CD1c-positive myeloid dendritic cell (primary cell): Measurements from ENCODE around the gene MARCKS.

Source experiments
- DNase-seq: peaks from one replicate; pipeline ENCODE4 v3.0.0-alpha.2; 2016; ENCODE audit errors: extremely low spot score

The MARCKS gene

GRCh38 chr6:113856625-113857555 is at the start of gene MARCKS:
TSS of gene MARCKS (plus strand) at chr6:113857345. CDS start at chr6:113857746, 401 bp downstream.
- DNase-seq = peak; percentile 87

GRCh38 chr6:113809826-113810225 is 47.3 kb upstream of the MARCKS start:
- peak; percentile 80 for DNase-seq

GRCh38 chr6:113813142-113813541 is 44.0 kb upstream of the MARCKS start:
- DNase-seq = no peak

- DNase-seq = peak; percentile 31
These were observed 38.6 kb upstream of the MARCKS start for GRCh38 chr6:113818578-113818977.

- DNase-seq = no peak
These were observed 37.8 kb upstream of the MARCKS start for GRCh38 chr6:113819169-113819830.

- no peak for DNase-seq
These were observed 36.4 kb upstream of the MARCKS start for GRCh38 chr6:113820761-113821160.

GRCh38 chr6:113821445-113821844 is 35.7 kb upstream of the MARCKS start:
- DNase-seq = no peak

- no peak for DNase-seq
These were observed 33.2 kb upstream of the MARCKS start for GRCh38 chr6:113823916-113824315.

GRCh38 chr6:113824411-113824810 is 32.7 kb upstream of the MARCKS start:
- DNase-seq = no peak

- DNase-seq = no peak
These were observed 32.3 kb upstream of the MARCKS start for GRCh38 chr6:113824866-113825265.

- no peak for DNase-seq
These were observed 31.4 kb upstream of the MARCKS start for GRCh38 chr6:113825781-113826180.

- no peak for DNase-seq
These were observed 28.0 kb upstream of the MARCKS start for GRCh38 chr6:113828984-113829695.

- DNase-seq = no peak
These were observed 27.5 kb upstream of the MARCKS start for GRCh38 chr6:113829696-113830045.

- no peak for DNase-seq
These were observed 27.0 kb upstream of the MARCKS start for GRCh38 chr6:113830140-113830539.

GRCh38 chr6:113833537-113833936 is 23.6 kb upstream of the MARCKS start:
- DNase-seq = no peak

GRCh38 chr6:113837170-113837569 is 20.0 kb upstream of the MARCKS start:
- no peak for DNase-seq

- DNase-seq = no peak
These were observed 15.0 kb upstream of the MARCKS start for GRCh38 chr6:113842165-113842564.

GRCh38 chr6:113843500-113844073 is 13.6 kb upstream of the MARCKS start:
- no peak for DNase-seq

- no peak for DNase-seq
These were observed 10.6 kb upstream of the MARCKS start for GRCh38 chr6:113846577-113846976.

GRCh38 chr6:113847447-113847846 is 9.7 kb upstream of the MARCKS start:
- no peak for DNase-seq

- DNase-seq = no peak
These were observed 8.9 kb upstream of the MARCKS start for GRCh38 chr6:113848280-113848679.

GRCh38 chr6:113848811-113849210 is 8.3 kb upstream of the MARCKS start:
- DNase-seq = no peak
